ENCODE measurements around the gene BZW2.

The BZW2 gene

GRCh38 chr7:16754856-16755317 is 108.9 kb downstream of the BZW2 start:
- DNase-seq = no peak

DNA sequence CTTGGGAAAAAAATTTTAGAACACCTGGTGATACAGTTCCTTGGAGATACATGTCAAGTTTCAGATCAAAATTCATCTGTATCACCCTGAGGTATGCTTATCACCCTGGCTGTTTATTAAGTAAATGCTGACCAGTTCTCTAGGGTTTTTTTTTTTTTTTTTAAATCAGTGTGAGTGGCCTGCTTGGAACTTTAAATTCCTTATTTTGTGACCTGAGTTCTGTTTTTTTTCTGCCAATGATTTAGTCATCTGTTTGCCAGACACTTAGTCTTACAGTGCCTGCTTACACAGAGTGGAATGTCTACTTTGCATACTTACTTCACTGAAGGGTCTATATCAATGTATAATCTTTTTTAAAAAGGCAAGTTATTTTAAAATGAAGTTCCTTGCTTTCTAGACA is 109.4 kb downstream of the BZW2 start:
- no peak for DNase-seq
